PFSK-1 (cell line): ENCODE data around the gene YRDC.

Source experiments
- FOXP2 ChIP-seq: optimal IDR thresholded peaks from 2 replicates; pipeline ENCODE3; 2011; ENCODE audit warnings: borderline replicate concordance, control low read depth, inconsistent platforms; ENCODE audit not compliant: insufficient read depth; ENCODE audit errors: extremely low read length, extremely low read depth
- POLR2AphosphoS5 ChIP-seq: IDR thresholded peaks from 2 replicates; pipeline ENCODE4 v1.6.1; 2012; ENCODE audit warnings: low read depth, mild to moderate bottlenecking, control low read depth, low read length, moderate library complexity
- REST ChIP-seq, 2 experiments: IDR thresholded peaks; 2 replicates each; pipeline versions ENCODE4 v1.6.1 to v1.8.0; 2011 to 2012; ENCODE audit warnings: low read depth in 2 of 2, low read length in 2 of 2, control low read depth in 1 of 2, inconsistent platforms in 1 of 2, mild to moderate bottlenecking in 1 of 2, moderate library complexity in 1 of 2; ENCODE audit not compliant: insufficient read depth in 1 of 2
- SIN3A ChIP-seq: IDR thresholded peaks from 2 replicates; pipeline ENCODE4 v1.6.1; 2012; ENCODE audit warnings: mild to moderate bottlenecking, low read length, moderate library complexity, borderline replicate concordance; ENCODE audit not compliant: insufficient read depth
- TAF1 ChIP-seq: IDR thresholded peaks from 2 replicates; pipeline ENCODE4 v1.6.1; 2012; ENCODE audit warnings: low read length, control low read depth, borderline replicate concordance; ENCODE audit not compliant: insufficient read depth

- TF ChIP-seq TAF1 (no peak), POLR2AphosphoS5 (no peak), REST (IDR thresholded peaks at IDR 0.05; ENCODE audit: insufficient read depth in 1 of 2, low read depth in 2 of 2, low read length in 2 of 2) (no peak), SIN3A (no peak), FOXP2 (no peak)
Measured at GRCh38 chr1:37753473-37754321, 54.3 kb downstream of the YRDC start.
